Common myeloid progenitor, CD34-positive (primary cell): ENCODE measurements around the gene SDK2.

ENCODE experiments used
- CTCF ChIA-PET: fragments of 350-600 bp; sonication (Branson Sonifier 250); formaldehyde crosslinking; loops from one replicate; lab custom pipeline; 2021; ENCODE audit warnings: antibody characterized with exemption; lab: Charles Lee
- POLR2A ChIA-PET: fragments of 350-600 bp; sonication (Branson Sonifier 250); formaldehyde crosslinking; loops from one replicate; lab custom pipeline; 2021; ENCODE audit warnings: antibody characterized with exemption; lab: Charles Lee
- DNase-seq, 3 donors: peaks; one replicate each; pipeline versions ENCODE4 v3.0.0 to v3.0.0-alpha.2; 2013
- H3K27ac ChIP-seq, 2 experiments: 1 replicate in 1 of 2; 2 replicates in 1 of 2; pipeline ENCODE4 v1.7.0; 2013; ENCODE audit warnings: inconsistent platforms in 2 of 2, low read length in 2 of 2, mild to moderate bottlenecking in 2 of 2, low read depth in 1 of 2, moderate library complexity in 1 of 2; ENCODE audit not compliant: severe bottlenecking in 2 of 2, insufficient read depth in 1 of 2, poor library complexity in 1 of 2
- H3K27me3 ChIP-seq, 5 experiments: replicated peaks in 2 of 5; 1 replicate in 3 of 5; 2 replicates in 2 of 5; pipeline versions ENCODE4 v1.6.1 to v1.7.0; 2013; ENCODE audit warnings: low read length in 4 of 5, mild to moderate bottlenecking in 2 of 5, moderate library complexity in 2 of 5, inconsistent platforms in 1 of 5; ENCODE audit not compliant: insufficient read depth in 5 of 5, control insufficient read depth in 4 of 5
- H3K36me3 ChIP-seq, 4 experiments: 1 replicate in 2 of 4; 2 replicates in 2 of 4; pipeline versions ENCODE4 v1.6.1 to v1.7.0; 2013; ENCODE audit warnings: low read length in 3 of 4, control low read depth in 1 of 4, mild to moderate bottlenecking in 1 of 4; ENCODE audit not compliant: control insufficient read depth in 4 of 4, insufficient read depth in 4 of 4
- H3K4me1 ChIP-seq, 4 experiments: 1 replicate in 3 of 4; 2 replicates in 1 of 4; pipeline versions ENCODE4 v1.6.1 to v1.7.1; 2013; ENCODE audit warnings: low read length in 3 of 4, mild to moderate bottlenecking in 3 of 4, control low read depth in 1 of 4, inconsistent platforms in 1 of 4, moderate library complexity in 1 of 4; ENCODE audit not compliant: control insufficient read depth in 4 of 4, insufficient read depth in 4 of 4; ENCODE audit errors: control extremely low read depth in 1 of 4
- H3K4me3 ChIP-seq, 7 experiments: 1 replicate in 4 of 7; 2 replicates in 3 of 7; pipeline versions ENCODE4 v1.5.1 to v1.7.0; 2013; ENCODE audit warnings: mild to moderate bottlenecking in 7 of 7, low read length in 6 of 7, moderate library complexity in 6 of 7, inconsistent platforms in 2 of 7, low read depth in 2 of 7, control low read depth in 1 of 7; ENCODE audit not compliant: insufficient read depth in 4 of 7, control insufficient read depth in 1 of 7; ENCODE audit errors: extremely low read depth in 1 of 7
- H3K9me3 ChIP-seq, 5 experiments: 1 replicate in 4 of 5; 2 replicates in 1 of 5; pipeline versions ENCODE4 v1.6.1 to v1.7.1; 2013; ENCODE audit warnings: low read length in 4 of 5, mild to moderate bottlenecking in 2 of 5, inconsistent platforms in 1 of 5, low read depth in 1 of 5, moderate library complexity in 1 of 5; ENCODE audit not compliant: control insufficient read depth in 4 of 5, insufficient read depth in 2 of 5; ENCODE audit errors: control extremely low read depth in 1 of 5
- WGBS: methylation state at CpG from one replicate; pipeline ENCODE4 v1.1.5; 2013; ENCODE audit not compliant: insufficient coverage; 5-methylcytosine and 5-hydroxymethylcytosine counted together

Gene SDK2

DNA sequence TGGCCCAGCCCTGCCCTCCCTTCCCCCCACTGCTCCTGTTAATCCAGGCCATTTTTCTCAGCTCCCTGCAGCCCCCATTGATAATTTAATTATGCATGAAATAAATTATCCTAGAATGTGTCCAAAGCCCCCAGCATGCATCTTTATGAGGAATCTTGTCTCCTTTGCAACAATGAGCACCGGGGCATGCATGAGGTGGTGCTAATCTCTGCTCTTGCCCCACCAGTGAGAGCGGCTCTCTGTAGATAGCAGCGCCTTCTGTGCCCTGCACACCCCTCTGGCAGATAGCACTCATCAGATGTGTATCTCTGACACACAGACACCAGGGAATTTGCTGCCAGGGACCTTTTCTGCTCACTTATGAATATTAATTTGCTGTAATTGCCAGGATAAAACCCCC is 192.2 kb downstream of the SDK2 start:
- DNase-seq, result no peak
- peaks cover 0 to 10% (median 1%) of the 10 kb centered on the region in 4 experiments for H3K36me3 ChIP-seq
- ChIA-PET CTCF (no interaction called here), POLR2A (no interaction called here)
- H3K4me3 ChIP-seq, result no peak overlapping the region
- no peaks in the 10 kb centered on the region for H3K4me1 ChIP-seq
- H3K9me3 ChIP-seq, result peaks cover 0 to 3% (median 0%) of the 10 kb centered on the region in 5 experiments
- WGBS, result 96% methylated on average over 3 of the region's 3 CpGs
- no peaks in the 10 kb centered on the region for H3K27me3 ChIP-seq
- H3K27ac ChIP-seq, result no peak overlapping the region

DNA sequence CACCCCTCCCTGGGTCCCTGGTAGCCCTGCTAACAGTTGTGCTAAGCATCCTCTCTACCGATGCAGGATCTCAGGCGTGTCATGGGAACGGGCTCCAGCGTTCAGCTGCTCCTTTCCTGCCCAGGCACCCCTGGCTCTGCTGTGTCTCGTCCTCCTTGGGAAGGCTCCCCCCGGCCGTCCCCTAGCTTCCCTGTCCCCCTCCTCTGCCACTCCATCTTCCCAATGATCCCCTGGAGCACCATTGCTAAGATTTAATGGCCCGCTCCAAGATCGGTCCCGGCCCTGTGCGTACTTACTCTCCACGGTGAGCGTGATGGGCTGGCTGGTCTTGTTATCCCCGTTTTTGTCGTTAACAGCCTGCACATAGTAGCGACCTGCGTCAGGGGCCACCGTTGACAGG is 196.9 kb downstream of the SDK2 start:
- POLR2A ChIA-PET, result no interaction called here
- Histone ChIP-seq H3K9me3 (no peaks in the 10 kb centered on the region), H3K4me3 (no peak overlapping the region), H3K36me3 (peaks cover 0 to 2% (median 0%) of the 10 kb centered on the region in 4 experiments), H3K4me1 (no peaks in the 10 kb centered on the region), H3K27me3 (no peaks in the 10 kb centered on the region), H3K27ac (no peak overlapping the region)
- CTCF ChIA-PET, result no interaction called here
- WGBS, result 97% methylated on average over 17 of the region's 18 CpGs
- DNase-seq, result no peak

DNA sequence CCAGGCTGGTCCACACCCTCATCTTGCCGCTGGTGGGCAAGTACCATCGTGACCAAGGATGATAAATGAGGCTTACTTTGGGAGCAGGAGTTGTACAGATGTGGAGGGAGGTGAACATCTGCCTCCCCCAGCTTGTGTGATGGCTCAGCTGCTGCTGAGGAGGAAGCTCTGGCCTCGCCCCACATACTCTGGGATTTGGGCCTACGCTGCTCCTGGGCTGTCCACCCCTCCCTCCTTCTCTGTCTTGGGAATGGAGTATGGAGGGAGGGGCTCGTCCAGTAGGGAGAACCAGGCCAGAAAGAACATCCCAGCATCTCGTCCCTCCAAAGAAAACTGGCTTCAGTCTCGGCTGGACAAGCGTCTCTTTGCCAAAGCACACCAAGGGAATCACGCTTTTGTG is 197.6 kb downstream of the SDK2 start:
- Histone ChIP-seq H3K4me1 (no peaks in the 10 kb centered on the region), H3K27ac (no peak overlapping the region), H3K4me3 (no peak overlapping the region), H3K9me3 (no peaks in the 10 kb centered on the region), H3K36me3 (peaks cover 0 to 2% (median 0%) of the 10 kb centered on the region in 4 experiments), H3K27me3 (no peaks in the 10 kb centered on the region)
- ChIA-PET POLR2A (no interaction called here), CTCF (no interaction called here)
- 95% methylated on average over 4 of the region's 9 CpGs for WGBS
- no peak for DNase-seq

DNA sequence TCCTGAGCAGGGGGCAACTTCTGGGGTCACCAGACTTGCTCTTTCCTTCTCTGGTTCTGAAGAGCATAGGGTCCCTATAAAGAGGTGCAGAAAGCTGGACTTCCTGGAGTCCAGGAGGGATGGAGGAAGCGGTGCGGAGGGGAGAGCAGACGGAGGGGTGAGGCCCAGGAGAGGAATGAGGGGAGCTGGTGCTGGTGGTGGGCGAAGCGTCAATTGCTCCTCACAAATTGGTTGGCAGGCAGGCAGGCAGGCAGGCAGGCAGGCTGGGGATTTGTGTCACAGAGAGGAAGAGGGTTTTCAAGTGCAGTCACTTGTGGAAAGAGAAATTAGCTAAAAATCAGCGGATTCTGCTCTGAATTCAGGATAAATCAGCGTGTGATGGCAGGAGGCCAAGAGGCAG is 198.8 kb downstream of the SDK2 start:
- no peaks in the 10 kb centered on the region for H3K27me3 ChIP-seq
- CTCF ChIA-PET, result interaction anchor here (1.1 kb wide), 1 partner anchor 14 kb away, joined by 3 read pairs; no protein-coding TSS in a partner anchor
- H3K4me1 ChIP-seq, result no peaks in the 10 kb centered on the region
- H3K4me3 ChIP-seq, result no peak overlapping the region
- POLR2A ChIA-PET, result interaction anchor here (0.6 kb wide), 2 partner anchors 29 to 243 kb away, joined by 3 read pairs; no protein-coding TSS in a partner anchor
- 97% methylated on average over 6 of the region's 7 CpGs for WGBS
- DNase-seq, result no peak
- H3K9me3 ChIP-seq, result no peaks in the 10 kb centered on the region
- peaks cover 0 to under 1% (median 0%) of the 10 kb centered on the region in 4 experiments for H3K36me3 ChIP-seq
- H3K27ac ChIP-seq, result no peak overlapping the region

DNA sequence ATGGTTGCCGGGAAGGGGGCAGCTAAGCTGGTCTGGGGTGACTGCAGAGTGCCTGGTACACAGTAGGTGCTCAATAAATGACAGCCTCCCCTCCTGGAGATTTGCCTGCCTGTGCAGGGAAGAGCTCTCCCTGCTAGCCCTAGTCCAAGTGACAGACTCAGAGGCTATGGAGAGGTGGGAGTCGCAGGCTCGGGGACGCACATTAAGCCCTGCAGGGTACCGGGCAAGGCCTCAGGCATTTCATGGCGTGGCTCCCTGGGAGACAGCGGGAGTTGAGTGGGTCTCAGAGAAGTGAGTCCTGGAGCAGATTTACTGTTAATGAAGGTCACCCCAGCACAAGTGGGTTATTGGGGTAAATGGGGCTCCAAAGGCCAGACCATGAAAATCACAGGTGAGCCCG is 200.2 kb downstream of the SDK2 start:
- Histone ChIP-seq H3K9me3 (no peaks in the 10 kb centered on the region), H3K36me3 (peaks cover 0 to 3% (median 0%) of the 10 kb centered on the region in 4 experiments), H3K4me3 (no peak overlapping the region), H3K27me3 (no peaks in the 10 kb centered on the region), H3K27ac (no peak overlapping the region), H3K4me1 (no peaks in the 10 kb centered on the region)
- no peak for DNase-seq
- ChIA-PET POLR2A (no interaction called here), CTCF (no interaction called here)
- 98% methylated on average over 8 of the region's 8 CpGs for WGBS

DNA sequence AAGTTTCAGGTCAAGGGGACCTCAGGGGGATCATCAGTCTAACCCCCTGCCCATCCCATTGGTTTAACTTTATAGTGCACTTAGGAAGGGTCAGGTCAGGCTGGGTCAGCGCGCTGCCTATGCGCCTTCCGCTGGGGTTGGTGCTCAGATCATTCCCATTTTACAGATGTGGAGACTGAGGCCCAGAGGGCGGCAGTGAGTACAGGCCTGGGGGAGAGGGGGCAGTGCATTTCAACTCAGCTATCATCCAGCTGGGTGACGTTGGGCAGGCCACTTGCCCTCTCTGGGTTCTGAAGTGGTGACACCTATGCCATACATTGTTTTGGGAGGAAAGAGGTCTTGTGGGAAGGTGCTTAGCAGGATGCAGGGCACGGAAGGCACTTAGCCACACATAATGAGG is 204.6 kb downstream of the SDK2 start:
- peaks cover 0 to 7% (median 0%) of the 10 kb centered on the region in 4 experiments for H3K36me3 ChIP-seq
- H3K27me3 ChIP-seq, result no peaks in the 10 kb centered on the region
- no peak for DNase-seq
- WGBS, result 92% methylated on average over 3 of the region's 7 CpGs
- H3K4me3 ChIP-seq, result no peak overlapping the region
- H3K9me3 ChIP-seq, result no peaks in the 10 kb centered on the region
- ChIA-PET POLR2A (no interaction called here), CTCF (interaction anchor here (0.9 kb wide), 1 partner anchor 9 kb away, joined by 3 read pairs; no protein-coding TSS in a partner anchor)
- H3K27ac ChIP-seq, result no peak overlapping the region
- no peaks in the 10 kb centered on the region for H3K4me1 ChIP-seq

DNA sequence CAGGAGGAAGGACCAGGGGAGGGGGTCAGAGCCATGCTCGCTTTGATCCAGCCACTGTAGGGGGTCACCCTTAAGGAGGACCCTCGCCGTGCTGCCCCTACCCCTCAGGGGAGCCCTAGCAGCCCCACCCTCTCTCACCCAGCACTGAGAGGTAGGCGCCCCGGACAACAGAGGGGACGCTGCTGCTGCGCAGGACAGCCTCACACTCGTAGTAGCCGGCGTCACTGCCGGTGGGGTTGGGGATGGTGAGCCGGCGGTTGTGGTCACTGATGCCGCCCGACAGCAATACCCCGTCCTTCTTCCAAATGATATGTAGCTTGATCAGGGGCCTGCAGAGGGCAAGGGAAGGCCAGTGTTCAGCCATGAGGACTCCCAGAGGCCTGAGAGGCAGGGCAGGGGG is 206.4 kb downstream of the SDK2 start:
- no peaks in the 10 kb centered on the region for H3K9me3 ChIP-seq
- ChIA-PET CTCF (no interaction called here), POLR2A (no interaction called here)
- no peak overlapping the region for H3K27ac ChIP-seq
- no peak for DNase-seq
- no peak overlapping the region for H3K4me3 ChIP-seq
- no peaks in the 10 kb centered on the region for H3K27me3 ChIP-seq
- H3K36me3 ChIP-seq, result peaks cover 0 to 13% (median 0%) of the 10 kb centered on the region in 4 experiments
- 99% methylated on average over 15 of the region's 16 CpGs for WGBS
- H3K4me1 ChIP-seq, result no peaks in the 10 kb centered on the region
